Hepatocyte (in vitro differentiated cells): ENCODE results near the gene KIF1C. TPM values are rescaled to one million over a fixed set of nuclear protein-coding genes. Genes with fewer than 3 reads are reported as not detected.
"Not testable (repeated sequence)": the region's sequence is repeated elsewhere in the genome, so short reads cannot be mapped to it uniquely, and the experiment has no call there.

Source experiments
- DNase-seq: peaks from one replicate; pipeline ENCODE4 v3.0.0-alpha.2; 2016; ENCODE audit warnings: low spot score
- H2AFZ ChIP-seq: fragments of 200-600 bp; sonication (generic); 2 replicates; pipeline ENCODE4 v1.6.0; 2016; ENCODE audit warnings: antibody characterized with exemption, mild to moderate bottlenecking
- H3K27ac ChIP-seq: fragments of 200-600 bp; sonication (generic); 2 replicates; pipeline ENCODE4 v1.5.1; 2016; ENCODE audit warnings: mild to moderate bottlenecking
- H3K27me3 ChIP-seq: fragments of 200-600 bp; sonication (generic); 2 replicates; pipeline ENCODE4 v1.6.1; 2016
- H3K36me3 ChIP-seq: fragments of 200-600 bp; sonication (generic); replicated peaks from 2 replicates; pipeline ENCODE4 v1.5.1; 2016; ENCODE audit warnings: low read depth; ENCODE audit not compliant: insufficient read depth
- H3K4me1 ChIP-seq: fragments of 200-600 bp; sonication (generic); 2 replicates; pipeline ENCODE4 v1.5.1; 2016; ENCODE audit warnings: mild to moderate bottlenecking, moderate library complexity; ENCODE audit not compliant: insufficient read depth
- H3K4me2 ChIP-seq: fragments of 200-600 bp; sonication (generic); 2 replicates; pipeline ENCODE4 v1.6.0; 2016
- H3K4me3 ChIP-seq: fragments of 200-600 bp; sonication (generic); 2 replicates; pipeline ENCODE4 v1.5.1; 2016; ENCODE audit warnings: mild to moderate bottlenecking
- H3K79me2 ChIP-seq: fragments of 200-600 bp; sonication (generic); 2 replicates; pipeline ENCODE4 v1.6.0; 2017; ENCODE audit warnings: mild to moderate bottlenecking
- H3K9me2 ChIP-seq: fragments of 200-600 bp; sonication (generic); replicated peaks from 2 replicates; pipeline ENCODE4 v1.6.0; 2017; ENCODE audit warnings: mild to moderate bottlenecking; ENCODE audit not compliant: insufficient read depth
- H3K9me3 ChIP-seq: fragments of 200-600 bp; sonication (generic); 2 replicates; pipeline ENCODE4 v1.5.1; 2016; ENCODE audit warnings: low read depth, mild to moderate bottlenecking
- H4K20me1 ChIP-seq: fragments of 200-600 bp; sonication (generic); 2 replicates; pipeline ENCODE4 v1.6.0; 2016; ENCODE audit warnings: mild to moderate bottlenecking; ENCODE audit not compliant: insufficient read depth, poor library complexity, severe bottlenecking
- CTCF ChIP-seq: fragments of 200-600 bp; sonication (generic); IDR thresholded peaks from 2 replicates; pipeline ENCODE4 v1.5.1; 2016; ENCODE audit warnings: antibody characterized with exemption, mild to moderate bottlenecking; ENCODE audit not compliant: poor library complexity
- EZH2 ChIP-seq: fragments of 200-600 bp; sonication (generic); IDR thresholded peaks from 2 replicates; pipeline ENCODE4 v1.6.1; 2016; ENCODE audit warnings: antibody characterized with exemption, mild to moderate bottlenecking, borderline replicate concordance
- EZH2phosphoT487 ChIP-seq: fragments of 200-600 bp; sonication (generic); IDR thresholded peaks from one replicate; pipeline ENCODE4 v1.6.1; 2018; ENCODE audit warnings: antibody characterized with exemption, mild to moderate bottlenecking, low read depth, moderate library complexity; ENCODE audit not compliant: unreplicated experiment, severe bottlenecking
- WGBS: methylation state at CpG from one replicate; pipeline ENCODE4 v1.1.6; 2016; ENCODE audit warnings: low lambda C conversion rate; ENCODE audit errors: missing lambda C conversion rate; 5-methylcytosine and 5-hydroxymethylcytosine counted together
- microRNA-seq: library from miRNA; unstranded; fragments of <30 nt; microRNA quantifications from one replicate; pipeline ENCODE4, GENCODE V29; 2017
- polyA plus RNA-seq: library from polyadenylated mRNA; unstranded; fragments of >200 nt; fragmentation: Nextera tagmentation; extraction: Ambion mirVana; gene quantifications from 2 replicates; pipeline ENCODE4 v1.2.1, GENCODE V29; 2016
- small RNA-seq: library from RNA; depleted of rRNA; stranded (forward); fragments of <200 nt; gene quantifications from one replicate; pipeline ENCODE3, GENCODE V24; 2014
- total RNA-seq: library from RNA; depleted of rRNA; stranded (reverse); fragments of >200 nt; gene quantifications from 2 replicates; pipeline ENCODE4 v1.2.3, GENCODE V29; 2014

Gene KIF1C
- total and polyA plus RNA-seq, 2 experiments from 2014 or later, result 59.4 to 75.9 TPM

DNA sequence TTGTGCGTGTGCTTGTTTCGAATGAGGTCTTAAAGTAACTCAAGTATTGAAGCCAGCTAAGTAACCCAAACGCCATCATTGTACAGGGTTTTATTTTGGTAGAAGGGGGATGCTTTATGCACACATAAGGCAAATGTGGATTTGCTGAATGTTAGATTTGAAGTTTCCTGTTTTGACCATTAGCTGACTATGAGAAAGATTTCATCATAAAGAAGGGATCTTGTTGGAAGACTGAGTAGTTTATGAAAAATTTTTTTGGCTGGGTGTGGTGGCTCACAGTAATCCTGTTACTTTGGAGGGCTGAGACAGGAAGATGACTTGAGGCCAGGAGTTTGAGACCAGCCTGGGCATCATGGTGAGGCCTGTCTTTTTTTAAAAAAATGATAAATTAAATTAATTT is 70.5 kb downstream of the KIF1C start:
- no peak overlapping the region for H3K4me2 ChIP-seq
- H2AFZ ChIP-seq, result no peak overlapping the region
- H3K9me3 ChIP-seq, result no peaks in the 10 kb centered on the region
- H3K4me3 ChIP-seq, result no peak overlapping the region
- H3K27ac ChIP-seq, result no peak overlapping the region
- no peaks in the 10 kb centered on the region for H3K36me3 ChIP-seq
- no peaks in the 10 kb centered on the region for H3K27me3 ChIP-seq
- TF ChIP-seq EZH2phosphoT487, result no peak
- no peak for TF ChIP-seq CTCF
- no peak for TF ChIP-seq EZH2
- DNase-seq, result no peak
- WGBS, result 96% methylated on average over 3 of the region's 3 CpGs
- H3K79me2 ChIP-seq, result no peaks in the 10 kb centered on the region
- no peaks in the 10 kb centered on the region for H3K4me1 ChIP-seq
- H3K9me2 ChIP-seq, result no peaks in the 10 kb centered on the region
- H4K20me1 ChIP-seq, result no peaks in the 10 kb centered on the region

GRCh38 chr17:5069724-5070123 is 72.0 kb downstream of the KIF1C start:
- WGBS, result 95% methylated on average over 4 of the region's 4 CpGs
- Histone ChIP-seq H3K9me2 (no peaks in the 10 kb centered on the region), H2AFZ (no peak overlapping the region), H3K27ac (no peak overlapping the region), H3K4me2 (no peak overlapping the region), H3K4me1 (no peaks in the 10 kb centered on the region), H3K9me3 (no peaks in the 10 kb centered on the region), H3K79me2 (no peaks in the 10 kb centered on the region), H3K4me3 (no peak overlapping the region), H4K20me1 (no peaks in the 10 kb centered on the region), H3K36me3 (no peaks in the 10 kb centered on the region), H3K27me3 (no peaks in the 10 kb centered on the region)
- DNase-seq, result no peak
- TF ChIP-seq EZH2phosphoT487, result no peak

DNA sequence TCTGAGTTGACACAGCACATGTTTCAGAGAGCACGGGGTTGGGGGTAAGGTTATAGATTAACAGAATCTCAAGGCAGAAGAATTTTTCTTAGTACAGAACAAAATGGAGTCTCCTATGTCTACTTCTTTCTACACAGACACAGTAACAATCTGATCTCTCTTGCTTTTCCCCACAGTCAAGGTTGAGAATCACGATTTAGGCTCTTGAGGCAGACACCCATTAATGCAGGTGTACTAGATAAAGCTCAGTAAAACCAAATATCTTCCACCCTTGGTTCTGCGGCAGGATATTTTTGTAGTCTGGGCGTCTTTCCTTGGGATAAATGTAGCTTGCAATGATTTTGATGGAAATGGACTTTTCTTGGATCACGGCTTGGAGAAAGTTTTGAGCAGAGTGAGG is 77.7 kb downstream of the KIF1C start:
- not testable (repeated sequence) for H3K4me2 ChIP-seq, DNase-seq, H3K36me3 ChIP-seq, H3K9me2 ChIP-seq, H3K27me3 ChIP-seq, H3K4me3 ChIP-seq, H3K79me2 ChIP-seq, H4K20me1 ChIP-seq, H3K4me1 ChIP-seq, H3K9me3 ChIP-seq
- peak overlapping the region; percentile 17 for H2AFZ ChIP-seq
- WGBS, result 89% methylated on average over 4 of the region's 5 CpGs
- peak overlapping the region; percentile 82 for H3K27ac ChIP-seq

- H3K27ac ChIP-seq, H4K20me1 ChIP-seq, H3K4me3 ChIP-seq, H3K79me2 ChIP-seq, H2AFZ ChIP-seq, H3K9me2 ChIP-seq, H3K4me1 ChIP-seq, DNase-seq, H3K9me3 ChIP-seq, H3K27me3 ChIP-seq, H3K36me3 ChIP-seq, H3K4me2 ChIP-seq: not testable (repeated sequence)
- WGBS, result 97% methylated on average over 24 of the region's 24 CpGs
Observed at GRCh38 chr17:5077275-5077674, 79.5 kb downstream of the KIF1C start.

- no peaks in the 10 kb centered on the region for H3K9me2 ChIP-seq
- WGBS, result 81% methylated on average over 14 of the region's 14 CpGs
- no peaks in the 10 kb centered on the region for H3K9me3 ChIP-seq
- H3K27ac ChIP-seq, result no peak overlapping the region
- no peak overlapping the region for H2AFZ ChIP-seq
- peak overlapping the region; percentile 67 for H3K4me2 ChIP-seq
- TF ChIP-seq CTCF (no peak), EZH2phosphoT487 (no peak), EZH2 (no peak)
- H3K79me2 ChIP-seq, result no peaks in the 10 kb centered on the region
- H3K27me3 ChIP-seq, result no peaks in the 10 kb centered on the region
- DNase-seq, result no peak
- H3K4me3 ChIP-seq, result no peak overlapping the region
- no peaks in the 10 kb centered on the region for H3K36me3 ChIP-seq
- no peaks in the 10 kb centered on the region for H4K20me1 ChIP-seq
- H3K4me1 ChIP-seq, result peaks cover 5% of the 10 kb centered on the region
Observed at GRCh38 chr17:5077781-5078105, 80.0 kb downstream of the KIF1C start.

Small RNAs within 50 kb of the gene (microRNA-seq; reads per million reads assigned to microRNA genes)
- gene MIR6864, result not detected
- gene MIR6865, result 1.8 reads per million

Small RNAs within 50 kb of the gene (small RNA-seq; reads per million reads assigned to genes)
- gene MIR6864, result not detected
- gene MIR6865, result not detected

Other genes starting within 250 kb of the KIF1C start
- gene TM4SF5, start 226.1 kb upstream of the KIF1C start, total RNA-seq, result 16.7 and 20.8 TPM in 2 replicates
- 42.6 and 54.0 TPM in 2 replicates for gene TM4SF5, start 226.1 kb upstream of the KIF1C start, polyA plus RNA-seq
- 0.33 TPM in 1 of 2 replicates, not detected in the other for gene VMO1, start 211.6 kb upstream of the KIF1C start, total RNA-seq
- gene VMO1, start 211.6 kb upstream of the KIF1C start, polyA plus RNA-seq, result 2.7 and 4.3 TPM in 2 replicates
- 36.4 and 40.1 TPM in 2 replicates for gene GLTPD2, start 209.0 kb upstream of the KIF1C start, total RNA-seq
- gene GLTPD2, start 209.0 kb upstream of the KIF1C start, polyA plus RNA-seq, result 80.7 and 100.0 TPM in 2 replicates
- gene PSMB6, start 201.8 kb upstream of the KIF1C start, total RNA-seq, result 126 and 154 TPM in 2 replicates
- 287 and 295 TPM in 2 replicates for gene PSMB6, start 201.8 kb upstream of the KIF1C start, polyA plus RNA-seq
- gene PLD2, start 190.8 kb upstream of the KIF1C start, total RNA-seq, result 13.9 and 25.2 TPM in 2 replicates
- 21.8 and 27.3 TPM in 2 replicates for gene PLD2, start 190.8 kb upstream of the KIF1C start, polyA plus RNA-seq
- 24.4 and 45.3 TPM in 2 replicates for gene MINK1, start 164.6 kb upstream of the KIF1C start, total RNA-seq
- gene MINK1, start 164.6 kb upstream of the KIF1C start, polyA plus RNA-seq, result 39.7 and 49.4 TPM in 2 replicates
- 7.4 and 9.1 TPM in 2 replicates for gene C17orf107, start 98.4 kb upstream of the KIF1C start, total RNA-seq
- 8.8 and 14.1 TPM in 2 replicates for gene C17orf107, start 98.4 kb upstream of the KIF1C start, polyA plus RNA-seq
- 0.60 and 1.0 TPM in 2 replicates for gene CHRNE, start 94.9 kb upstream of the KIF1C start, total RNA-seq
- gene CHRNE, start 94.9 kb upstream of the KIF1C start, polyA plus RNA-seq, result 0.83 and 1.2 TPM in 2 replicates
- gene GP1BA, start 65.7 kb upstream of the KIF1C start, total RNA-seq, result not detected in 2 replicates
- 0.06 TPM in 1 of 2 replicates, not detected in the other for gene GP1BA, start 65.7 kb upstream of the KIF1C start, polyA plus RNA-seq
- 42.9 and 59.5 TPM in 2 replicates for gene SLC25A11, start 57.9 kb upstream of the KIF1C start, total RNA-seq
- 78.7 and 84.8 TPM in 2 replicates for gene SLC25A11, start 57.9 kb upstream of the KIF1C start, polyA plus RNA-seq
- gene RNF167, start 57.7 kb upstream of the KIF1C start, total RNA-seq, result 59.2 and 65.1 TPM in 2 replicates
- 66.5 and 75.3 TPM in 2 replicates for gene RNF167, start 57.7 kb upstream of the KIF1C start, polyA plus RNA-seq
- 244 and 280 TPM in 2 replicates for gene PFN1, start 49.4 kb upstream of the KIF1C start, total RNA-seq
- 706 and 713 TPM in 2 replicates for gene PFN1, start 49.4 kb upstream of the KIF1C start, polyA plus RNA-seq
- gene ENO3, start 46.8 kb upstream of the KIF1C start, total RNA-seq, result 16.3 and 18.7 TPM in 2 replicates
- gene ENO3, start 46.8 kb upstream of the KIF1C start, polyA plus RNA-seq, result 30.2 and 40.4 TPM in 2 replicates
- gene SPAG7, start 30.1 kb upstream of the KIF1C start, total RNA-seq, result 64.3 and 85.7 TPM in 2 replicates
- 194 and 224 TPM in 2 replicates for gene SPAG7, start 30.1 kb upstream of the KIF1C start, polyA plus RNA-seq
- gene CAMTA2, start 10.3 kb upstream of the KIF1C start, total RNA-seq, result 6.9 and 12.5 TPM in 2 replicates
- gene CAMTA2, start 10.3 kb upstream of the KIF1C start, polyA plus RNA-seq, result 45.6 and 47.5 TPM in 2 replicates
- gene INCA1, start 428 bp upstream of the KIF1C start, total RNA-seq, result 1.6 and 2.7 TPM in 2 replicates
- 4.1 and 5.5 TPM in 2 replicates for gene INCA1, start 428 bp upstream of the KIF1C start, polyA plus RNA-seq
- gene SLC52A1, start 37.5 kb downstream of the KIF1C start, total RNA-seq, result 0.13 TPM in 1 of 2 replicates, not detected in the other
- gene SLC52A1, start 37.5 kb downstream of the KIF1C start, polyA plus RNA-seq, result 0.16 TPM in 1 of 2 replicates, not detected in the other
- 0.12 and 0.23 TPM in 2 replicates for gene ZFP3, start 80.5 kb downstream of the KIF1C start, total RNA-seq
- gene ZFP3, start 80.5 kb downstream of the KIF1C start, polyA plus RNA-seq, result 0.24 and 0.32 TPM in 2 replicates
- 10.1 and 11.8 TPM in 2 replicates for gene ZNF232, start 113.9 kb downstream of the KIF1C start, total RNA-seq
- gene ZNF232, start 113.9 kb downstream of the KIF1C start, polyA plus RNA-seq, result 8.1 and 12.0 TPM in 2 replicates
- 0.07 and 0.12 TPM in 2 replicates for gene USP6, start 118.1 kb downstream of the KIF1C start, total RNA-seq
- gene USP6, start 118.1 kb downstream of the KIF1C start, polyA plus RNA-seq, result 0.11 and 0.34 TPM in 2 replicates
- 6.2 and 7.7 TPM in 2 replicates for gene ZNF594, start 193.9 kb downstream of the KIF1C start, total RNA-seq
- 2.8 and 3.0 TPM in 2 replicates for gene ZNF594, start 193.9 kb downstream of the KIF1C start, polyA plus RNA-seq
- gene SCIMP, start 236.9 kb downstream of the KIF1C start, total RNA-seq, result 0.03 TPM in 1 of 2 replicates, not detected in the other
- 0.07 and 0.57 TPM in 2 replicates for gene SCIMP, start 236.9 kb downstream of the KIF1C start, polyA plus RNA-seq